ENCODE data around the gene CIDEC. TPM values are rescaled to one million over a fixed set of nuclear protein-coding genes. Genes with fewer than 3 reads are reported as not detected.
"Not testable (repeated sequence)": the region's sequence is repeated elsewhere in the genome, so short reads cannot be mapped to it uniquely, and the experiment has no call there.

Gene CIDEC
- total and polyA plus RNA-seq, 2 of the 13 experiments (the other 11 are each of a cell fraction or from before 2014, with no cell fraction given): 2.5 to 10.4 TPM

DNA sequence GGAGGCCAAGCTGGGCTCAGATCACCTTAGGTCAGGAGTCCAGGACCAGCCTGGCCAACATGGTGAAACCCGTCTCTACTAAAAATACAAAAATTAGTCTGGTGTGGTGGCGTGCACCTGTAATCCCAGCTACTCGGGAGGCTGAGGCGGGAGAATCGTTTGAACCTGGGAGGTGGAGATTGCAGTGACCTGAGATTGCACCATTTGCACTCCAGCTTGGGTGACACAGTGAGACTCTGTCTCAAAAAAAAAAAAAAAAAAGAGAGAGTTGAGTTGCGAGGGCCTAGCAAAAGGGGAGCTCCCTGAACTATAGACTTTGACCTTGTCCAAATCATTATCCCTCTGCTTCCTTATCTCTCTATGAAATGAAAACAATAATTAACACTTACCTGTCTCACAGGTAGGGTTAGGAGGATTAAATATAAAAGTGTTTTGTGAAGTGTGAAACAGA, 20.9 kb upstream of the CIDEC start (continued):
- peak; percentile 48; the same call in 1 of the 2 replicates for TF ChIP-seq RXRB (CRISPR knock-in tag; IDR thresholded peaks at IDR 0.05; ENCODE audit: borderline replicate concordance)
- peak; percentile 100 for TF ChIP-seq RCOR2 (CRISPR knock-in tag; IDR thresholded peaks at IDR 0.05)
- TF ChIP-seq TARDBP (CRISPR knock-in tag; IDR thresholded peaks at IDR 0.05): peak; percentile 37; the same call in 1 of the 2 replicates
- 0 out of 2 replicates have a peak, but pooled peaks have one; percentile 49 for TF ChIP-seq MED13 (CRISPR knock-in tag; IDR thresholded peaks at IDR 0.05)
- peak; percentile 48; the same call in 1 of the 2 replicates for TF ChIP-seq ATF7 (IDR thresholded peaks at IDR 0.05)
- TF ChIP-seq ATF7 (CRISPR knock-in tag; IDR thresholded peaks at IDR 0.05): not testable (repeated sequence)
- peak; percentile 56; the same call in 1 of the 2 replicates for TF ChIP-seq ISL2 (CRISPR knock-in tag; IDR thresholded peaks at IDR 0.05)
- TF ChIP-seq ZBTB43 (CRISPR knock-in tag; conservative IDR thresholded peaks at IDR 0.05): 0 out of 2 replicates have a peak, but pooled peaks have one; percentile 21
- TF ChIP-seq ARID3A (IDR thresholded peaks at IDR 0.05; ENCODE audit: low read depth, low read length): peak; percentile 88
- TF ChIP-seq SMC3 (IDR thresholded peaks at IDR 0.05; ENCODE audit: low read length): peak; percentile 19; the same call in 1 of the 2 replicates
- peak; percentile 38 for TF ChIP-seq GABPB1 (CRISPR knock-in tag; IDR thresholded peaks at IDR 0.05)
- TF ChIP-seq TBX3 (IDR thresholded peaks at IDR 0.05; ENCODE audit: borderline replicate concordance): peak; percentile 83; the same call in 1 of the 2 replicates
- TF ChIP-seq, protein P1, sequence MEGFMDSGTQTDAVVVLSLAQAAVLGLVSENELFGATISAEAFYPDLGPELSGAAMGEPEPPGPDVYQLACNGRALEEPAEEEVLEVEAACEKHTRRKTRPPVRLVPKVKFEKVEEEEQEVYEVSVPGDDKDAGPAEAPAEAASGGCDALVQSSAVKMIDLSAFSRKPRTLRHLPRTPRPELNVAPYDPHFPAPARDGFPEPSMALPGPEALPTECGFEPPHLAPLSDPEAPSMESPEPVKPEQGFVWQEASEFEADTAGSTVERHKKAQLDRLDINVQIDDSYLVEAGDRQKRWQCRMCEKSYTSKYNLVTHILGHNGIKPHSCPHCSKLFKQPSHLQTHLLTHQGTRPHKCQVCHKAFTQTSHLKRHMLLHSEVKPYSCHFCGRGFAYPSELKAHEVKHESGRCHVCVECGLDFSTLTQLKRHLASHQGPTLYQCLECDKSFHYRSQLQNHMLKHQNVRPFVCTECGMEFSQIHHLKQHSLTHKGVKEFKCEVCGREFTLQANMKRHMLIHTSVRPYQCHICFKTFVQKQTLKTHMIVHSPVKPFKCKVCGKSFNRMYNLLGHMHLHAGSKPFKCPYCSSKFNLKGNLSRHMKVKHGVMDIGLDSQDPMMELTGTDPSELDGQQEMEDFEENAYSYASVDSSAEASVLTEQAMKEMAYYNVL (CRISPR knock-in tag; IDR thresholded peaks at IDR 0.05; ENCODE audit: borderline replicate concordance): peak; percentile 38; the same call in 1 of the 2 replicates
- peak; percentile 93; the same call in 1 of the 2 replicates for TF ChIP-seq ZBTB3 (CRISPR knock-in tag; IDR thresholded peaks at IDR 0.05; ENCODE audit: borderline replicate concordance, low read depth)
- TF ChIP-seq KLF16 (CRISPR knock-in tag; IDR thresholded peaks at IDR 0.05): peak in 1 of 2 experiments; percentile 64; a peak in 1 of 4 replicates
- peak; percentile 55 for TF ChIP-seq ZNF629 (CRISPR knock-in tag; conservative IDR thresholded peaks at IDR 0.05)
- TF ChIP-seq POGK (CRISPR knock-in tag; conservative IDR thresholded peaks at IDR 0.05): peak; percentile 83
- TF ChIP-seq, protein P2, sequence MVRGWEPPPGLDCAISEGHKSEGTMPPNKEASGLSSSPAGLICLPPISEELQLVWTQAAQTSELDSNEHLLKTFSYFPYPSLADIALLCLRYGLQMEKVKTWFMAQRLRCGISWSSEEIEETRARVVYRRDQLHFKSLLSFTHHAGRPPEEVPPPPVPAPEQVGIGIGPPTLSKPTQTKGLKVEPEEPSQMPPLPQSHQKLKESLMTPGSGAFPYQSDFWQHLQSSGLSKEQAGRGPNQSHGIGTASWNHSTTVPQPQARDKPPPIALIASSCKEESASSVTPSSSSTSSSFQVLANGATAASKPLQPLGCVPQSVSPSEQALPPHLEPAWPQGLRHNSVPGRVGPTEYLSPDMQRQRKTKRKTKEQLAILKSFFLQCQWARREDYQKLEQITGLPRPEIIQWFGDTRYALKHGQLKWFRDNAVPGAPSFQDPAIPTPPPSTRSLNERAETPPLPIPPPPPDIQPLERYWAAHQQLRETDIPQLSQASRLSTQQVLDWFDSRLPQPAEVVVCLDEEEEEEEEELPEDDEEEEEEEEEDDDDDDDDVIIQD (CRISPR knock-in tag; IDR thresholded peaks at IDR 0.05; ENCODE audit: low read depth): 0 out of 2 replicates have a peak, but pooled peaks have one; percentile 38
- TF ChIP-seq ZNF766 (CRISPR knock-in tag; IDR thresholded peaks at IDR 0.05; ENCODE audit: borderline replicate concordance): peak; percentile 65; the same call in 1 of the 2 replicates
- 0 out of 2 replicates have a peak, but pooled peaks have one; percentile 21 for TF ChIP-seq RFXANK (CRISPR knock-in tag; IDR thresholded peaks at IDR 0.05)
- TF ChIP-seq JUNB (CRISPR knock-in tag; IDR thresholded peaks at IDR 0.05; ENCODE audit: borderline replicate concordance): peak; percentile 37; the same call in 1 of the 2 replicates
- TF ChIP-seq ZMYM2 (CRISPR knock-in tag; IDR thresholded peaks at IDR 0.05): peak; percentile 99

All from HepG2 (cell line).